Measurements from ENCODE around the gene C1QC.

DNA sequence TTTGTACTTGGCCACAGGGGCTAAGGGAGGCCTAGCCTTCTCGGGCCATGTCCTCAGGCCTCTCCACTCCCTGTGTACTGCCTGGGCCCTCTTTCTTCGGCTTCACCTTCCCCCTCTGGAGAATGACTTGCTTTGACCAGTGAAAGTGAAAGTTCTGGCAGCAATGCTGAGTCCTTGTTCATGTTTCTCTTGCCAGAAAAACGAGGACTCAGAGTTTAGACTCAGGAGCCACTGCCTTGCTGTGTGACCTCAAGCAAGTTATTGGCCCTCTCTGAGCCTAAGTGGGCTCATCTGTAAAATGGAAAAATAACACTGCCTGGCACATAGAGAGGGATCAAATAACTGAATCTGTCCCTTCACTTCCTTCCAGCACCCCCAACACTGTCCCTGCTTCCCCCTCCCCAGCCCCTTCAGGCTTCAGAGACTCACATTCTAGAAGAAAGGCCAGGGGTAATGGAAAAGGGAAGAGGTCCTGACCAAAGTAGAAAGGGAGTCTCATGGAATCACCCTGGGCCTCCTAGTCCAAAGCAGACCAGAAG is 5.5 kb upstream of the C1QC start:
- TF ChIP-seq POLR2A (IDR thresholded peaks at IDR 0.05; ENCODE audit: low read depth, low read length) = no peak
- TF ChIP-seq POLR2AphosphoS5 (IDR thresholded peaks at IDR 0.05; ENCODE audit: low read depth, low read length) = no peak
- TF ChIP-seq TAF1 (IDR thresholded peaks at IDR 0.05; ENCODE audit: borderline replicate concordance, low read depth, low read length) = no peak
